ENCODE data around the gene POLR1E.

Gene POLR1E
- 56.3 reads per million, percentile 71 among the genes with 10 or more reads in this experiment for total RNA-seq

GRCh38 chr9:37485389-37486255, at the start of gene POLR1E:
Gene POLR1E, plus strand, starts transcription at chr9:37485948. Its CDS starts 100 bp downstream, at chr9:37486048.
- DNase-seq = peak; percentile 95

GRCh38 chr9:37436540-37436939, 49.2 kb upstream of the POLR1E start:
- DNase-seq = no peak

GRCh38 chr9:37437010-37437409, 48.7 kb upstream of the POLR1E start:
- no peak for DNase-seq

GRCh38 chr9:37437621-37438020, 48.1 kb upstream of the POLR1E start:
- no peak for DNase-seq

- DNase-seq = no peak
These were observed 47.4 kb upstream of the POLR1E start for GRCh38 chr9:37438359-37438758.

- no peak for DNase-seq
These were observed 43.9 kb upstream of the POLR1E start for GRCh38 chr9:37441776-37442370.

- no peak for DNase-seq
These were observed 43.2 kb upstream of the POLR1E start for GRCh38 chr9:37442556-37442955.

GRCh38 chr9:37443566-37443965, 42.2 kb upstream of the POLR1E start:
- no peak for DNase-seq

GRCh38 chr9:37444890-37445289, 40.9 kb upstream of the POLR1E start:
- no peak for DNase-seq

GRCh38 chr9:37445832-37446231, 39.9 kb upstream of the POLR1E start:
- no peak for DNase-seq

GRCh38 chr9:37446401-37446800, 39.3 kb upstream of the POLR1E start:
- no peak for DNase-seq

- no peak for DNase-seq
These were observed 38.6 kb upstream of the POLR1E start for GRCh38 chr9:37447111-37447510.

- DNase-seq = no peak
These were observed 35.7 kb upstream of the POLR1E start for GRCh38 chr9:37449862-37450632.

GRCh38 chr9:37451628-37452027, 34.1 kb upstream of the POLR1E start:
- DNase-seq = no peak

GRCh38 chr9:37452611-37453010, 33.1 kb upstream of the POLR1E start:
- no peak for DNase-seq

- DNase-seq = no peak
These were observed 31.9 kb upstream of the POLR1E start for GRCh38 chr9:37453827-37454226.

GRCh38 chr9:37454238-37454637, 31.5 kb upstream of the POLR1E start:
- no peak for DNase-seq

GRCh38 chr9:37455884-37456647, 29.7 kb upstream of the POLR1E start:
- no peak for DNase-seq

- no peak for DNase-seq
These were observed 28.9 kb upstream of the POLR1E start for GRCh38 chr9:37456817-37457216.

- no peak for DNase-seq
These were observed 21.7 kb upstream of the POLR1E start for GRCh38 chr9:37464006-37464405.

GRCh38 chr9:37464426-37465248, 21.1 kb upstream of the POLR1E start:
- DNase-seq = peak; percentile 86

Data from effector CD4-positive, alpha-beta T cell (primary cell).